ENCODE measurements around the gene TNIK.
A peak's percentile ranks its signal among the peaks of the same experiment; 100 is the strongest.

TNIK gene

GRCh38 chr3:171038342-171038741 is 421.9 kb downstream of the TNIK start:
- DNase-seq (ENCODE audit: low spot score): no peak

- DNase-seq (ENCODE audit: low spot score): no peak
Observed at GRCh38 chr3:171028779-171029232, 431.4 kb downstream of the TNIK start.

DNA sequence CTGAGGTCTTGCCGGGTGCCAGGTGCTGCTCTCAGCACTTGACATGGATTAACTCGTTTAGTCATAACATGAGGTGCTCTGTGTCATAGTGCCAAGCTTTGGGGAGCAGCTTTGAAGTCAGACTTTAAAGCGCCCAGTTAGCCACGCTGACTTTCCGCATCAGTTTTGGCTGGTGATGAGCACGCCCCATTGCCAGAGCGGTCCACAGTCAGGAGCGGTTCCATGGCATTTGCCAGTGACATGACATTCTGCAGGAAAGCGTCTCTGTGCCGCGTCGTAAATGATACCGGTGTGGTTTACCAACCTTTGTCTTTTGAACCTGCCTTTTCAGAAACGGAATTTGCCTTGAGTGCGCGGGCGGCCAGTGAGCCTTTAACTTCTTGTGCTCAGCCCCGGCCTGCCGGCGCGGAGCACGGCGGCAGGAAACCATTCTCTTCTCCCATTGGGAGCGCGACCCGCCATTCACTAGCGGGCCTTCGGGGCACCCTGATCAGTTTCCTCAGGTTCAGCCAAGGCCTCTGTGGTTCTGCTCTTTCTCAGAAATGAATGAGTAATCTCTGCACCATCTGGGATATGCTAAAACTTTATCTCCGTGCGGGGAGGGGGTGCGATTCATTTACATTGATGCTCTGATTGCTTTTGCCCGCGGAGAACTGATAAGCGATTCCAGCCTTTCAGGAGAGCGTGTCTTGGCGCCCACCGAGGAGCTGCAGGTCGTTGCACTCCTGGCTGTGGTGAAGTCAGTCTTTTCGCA is 432.0 kb downstream of the TNIK start:
- peak; percentile 23 for DNase-seq (ENCODE audit: low spot score)

GRCh38 chr3:171026597-171027293 is 433.5 kb downstream of the TNIK start, which contains the start of gene SLC2A2:
SLC2A2 (minus strand) TSS chr3:171026720; CDS start chr3:171026670, 50 bp downstream.
- no peak for DNase-seq (ENCODE audit: low spot score)

- DNase-seq (ENCODE audit: low spot score): no peak
Observed at GRCh38 chr3:171023566-171023965, 436.6 kb downstream of the TNIK start.

- no peak for DNase-seq (ENCODE audit: low spot score)
Observed at GRCh38 chr3:171021377-171021776, 438.8 kb downstream of the TNIK start.

GRCh38 chr3:171018156-171018935 is 441.9 kb downstream of the TNIK start:
- DNase-seq (ENCODE audit: low spot score): no peak

DNA sequence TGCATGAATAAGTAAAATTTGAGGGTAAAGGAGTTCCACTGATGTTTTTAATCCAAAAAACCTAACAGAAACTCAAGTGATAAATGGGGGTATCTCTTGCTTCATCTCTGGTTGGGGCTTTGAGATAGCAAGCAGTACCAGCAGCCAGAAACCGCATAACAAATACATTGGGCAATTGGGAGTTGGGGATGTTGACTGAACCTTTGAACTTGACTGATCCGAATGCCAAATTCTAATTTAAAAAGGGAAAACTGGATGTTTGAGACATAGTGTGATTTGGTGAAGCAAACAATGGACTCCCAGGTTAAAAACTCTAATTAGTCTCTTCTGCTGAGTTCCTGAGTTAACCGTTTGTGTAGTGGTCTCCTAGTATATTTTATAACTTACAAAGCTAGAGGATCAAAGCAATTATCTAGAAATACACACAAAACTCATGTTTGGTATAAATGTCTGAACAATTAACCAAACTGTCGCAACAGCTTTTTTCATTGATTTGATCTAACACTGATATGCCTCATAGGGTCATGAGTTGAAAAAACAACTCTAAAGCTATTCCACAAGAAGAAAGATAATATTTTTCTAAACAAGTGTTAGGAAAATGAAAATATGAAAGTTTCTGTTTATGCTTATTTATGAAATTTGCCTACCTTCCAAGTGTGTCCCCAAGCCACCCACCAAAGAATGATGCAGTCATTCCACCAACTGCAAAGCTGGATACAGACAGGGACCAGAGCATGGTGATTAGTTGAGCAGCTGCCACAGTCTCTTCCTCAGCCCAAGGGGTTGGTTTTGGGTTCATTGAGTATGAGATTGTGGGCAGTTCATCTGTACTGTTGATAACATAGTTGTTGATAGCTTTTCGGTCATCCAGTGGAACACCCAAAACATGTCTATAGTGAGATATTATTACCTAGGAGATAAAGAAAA is 446.1 kb downstream of the TNIK start:
- DNase-seq (ENCODE audit: low spot score): no peak

GRCh38 chr3:171011873-171012336 is 448.3 kb downstream of the TNIK start:
- no peak for DNase-seq (ENCODE audit: low spot score)
